Lower lobe of right lung (tissue), 2 donors: ENCODE data around the gene OVOL2. TPM values are rescaled to one million over a fixed set of nuclear protein-coding genes. Genes with fewer than 3 reads are reported as not detected.
"Not testable (repeated sequence)": the region's sequence is repeated elsewhere in the genome, so short reads cannot be mapped to it uniquely, and the experiment has no call there.

Experiments
- ATAC-seq, 2 donors: fragments of 200-7000 bp; cut with Tn5 transposase; one replicate each; pipeline ENCODE4 v1.9.1; 2020 to 2022; ENCODE audit warnings: mild to moderate bottlenecking in 2 of 2, moderate library complexity in 2 of 2
- DNase-seq: peaks from one replicate; pipeline ENCODE4 v3.0.0-alpha.2; 2020
- H3K27ac ChIP-seq: fragments of 200-600 bp; one replicate; pipeline ENCODE4 v1.8.0; 2022
- H3K27me3 ChIP-seq: fragments of 200-600 bp; one replicate; pipeline ENCODE4 v1.8.0; 2022; ENCODE audit warnings: low read depth
- H3K36me3 ChIP-seq: fragments of 200-600 bp; one replicate; pipeline ENCODE4 v1.8.0; 2022; ENCODE audit warnings: mild to moderate bottlenecking
- H3K4me1 ChIP-seq: fragments of 200-600 bp; one replicate; pipeline ENCODE4 v1.8.0; 2022
- H3K4me3 ChIP-seq: fragments of 200-600 bp; one replicate; pipeline ENCODE4 v1.8.0; 2022; ENCODE audit warnings: mild to moderate bottlenecking
- H3K9me3 ChIP-seq: fragments of 200-600 bp; one replicate; pipeline ENCODE4 v1.8.0; 2022
- intact Hi-C: fragments of 100-400 bp; cut with DNase I; formaldehyde crosslinking; loops from one replicate; pipeline ENCODE4 v1.11.0; 2022
- total RNA-seq: library from RNA; stranded (reverse); fragmentation: NEBNext Ultra II Directional; extraction: Animal tissue kit (Norgen Biotek cat#: 25700); gene quantifications from one replicate; pipeline ENCODE4 v1.2.1, GENCODE V29; 2021
- TF ChIP-seq, protein P1 (sequence below): fragments of 200-600 bp; IDR thresholded peaks from one replicate; pipeline ENCODE4 v1.8.0; 2022; ENCODE audit warnings: antibody characterized with exemption, mild to moderate bottlenecking
- donor health status: DM: no; HTN: yes; CAD: no; lungs with severe emphysema.

The OVOL2 gene
- total RNA-seq, 1 donor from 2014 or later: 8.6 TPM

DNA sequence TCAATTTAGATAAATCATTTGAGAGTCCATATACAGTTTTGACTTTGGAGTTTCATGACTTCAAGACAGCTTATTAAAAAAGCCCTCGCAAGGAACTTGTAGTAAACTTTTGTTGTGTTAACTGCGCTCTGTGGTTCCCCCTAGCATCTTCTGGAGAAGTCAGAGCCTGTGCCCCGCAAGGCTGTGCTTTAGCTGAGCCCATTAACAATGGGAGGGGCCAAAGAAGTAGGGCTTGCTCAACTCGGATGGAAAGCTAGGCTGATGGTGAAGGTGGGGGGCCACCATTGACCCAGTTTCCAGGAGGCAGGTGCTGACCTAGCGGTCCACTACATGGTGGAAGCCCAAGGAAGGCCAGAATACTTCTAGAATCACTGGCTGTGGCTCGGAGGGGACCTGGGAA is 29.3 kb upstream of the OVOL2 start:
- DNase-seq (no peak), ATAC-seq (no peak)
- no peak overlapping the region for H3K4me3 ChIP-seq
- no peaks in the 10 kb centered on the region for H3K27me3 ChIP-seq
- no peaks in the 10 kb centered on the region for H3K9me3 ChIP-seq
- no peaks in the 10 kb centered on the region for H3K36me3 ChIP-seq
- no peaks in the 10 kb centered on the region for H3K4me1 ChIP-seq
- no peak overlapping the region for H3K27ac ChIP-seq
- intact Hi-C loops: no loop called here
- TF ChIP-seq, protein P1, sequence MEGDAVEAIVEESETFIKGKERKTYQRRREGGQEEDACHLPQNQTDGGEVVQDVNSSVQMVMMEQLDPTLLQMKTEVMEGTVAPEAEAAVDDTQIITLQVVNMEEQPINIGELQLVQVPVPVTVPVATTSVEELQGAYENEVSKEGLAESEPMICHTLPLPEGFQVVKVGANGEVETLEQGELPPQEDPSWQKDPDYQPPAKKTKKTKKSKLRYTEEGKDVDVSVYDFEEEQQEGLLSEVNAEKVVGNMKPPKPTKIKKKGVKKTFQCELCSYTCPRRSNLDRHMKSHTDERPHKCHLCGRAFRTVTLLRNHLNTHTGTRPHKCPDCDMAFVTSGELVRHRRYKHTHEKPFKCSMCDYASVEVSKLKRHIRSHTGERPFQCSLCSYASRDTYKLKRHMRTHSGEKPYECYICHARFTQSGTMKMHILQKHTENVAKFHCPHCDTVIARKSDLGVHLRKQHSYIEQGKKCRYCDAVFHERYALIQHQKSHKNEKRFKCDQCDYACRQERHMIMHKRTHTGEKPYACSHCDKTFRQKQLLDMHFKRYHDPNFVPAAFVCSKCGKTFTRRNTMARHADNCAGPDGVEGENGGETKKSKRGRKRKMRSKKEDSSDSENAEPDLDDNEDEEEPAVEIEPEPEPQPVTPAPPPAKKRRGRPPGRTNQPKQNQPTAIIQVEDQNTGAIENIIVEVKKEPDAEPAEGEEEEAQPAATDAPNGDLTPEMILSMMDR: no peak

DNA sequence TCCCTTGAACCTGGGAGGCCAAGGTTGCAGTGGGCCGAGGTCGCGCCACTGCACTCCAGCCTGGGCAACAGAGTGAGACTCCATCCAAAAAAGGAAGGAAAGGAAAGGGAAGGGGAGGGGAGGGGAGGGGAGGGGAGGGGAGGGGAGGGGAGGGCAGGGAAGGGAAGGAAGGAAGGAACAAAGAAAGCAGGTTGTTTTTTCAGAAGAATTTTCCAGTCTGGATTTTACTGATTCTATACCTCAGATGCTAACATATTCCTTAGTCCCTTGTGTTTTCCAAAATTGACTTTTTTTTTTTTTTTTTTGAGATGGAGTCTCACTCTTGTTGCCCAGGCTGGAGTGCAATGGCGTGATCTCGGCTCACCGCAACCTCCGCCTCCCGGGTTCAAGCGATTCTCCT is 23.1 kb upstream of the OVOL2 start:
- H3K27me3 ChIP-seq, H3K9me3 ChIP-seq, H3K27ac ChIP-seq, DNase-seq, H3K4me1 ChIP-seq, H3K4me3 ChIP-seq, ATAC-seq, intact Hi-C loops, H3K36me3 ChIP-seq: not testable (repeated sequence)

DNA sequence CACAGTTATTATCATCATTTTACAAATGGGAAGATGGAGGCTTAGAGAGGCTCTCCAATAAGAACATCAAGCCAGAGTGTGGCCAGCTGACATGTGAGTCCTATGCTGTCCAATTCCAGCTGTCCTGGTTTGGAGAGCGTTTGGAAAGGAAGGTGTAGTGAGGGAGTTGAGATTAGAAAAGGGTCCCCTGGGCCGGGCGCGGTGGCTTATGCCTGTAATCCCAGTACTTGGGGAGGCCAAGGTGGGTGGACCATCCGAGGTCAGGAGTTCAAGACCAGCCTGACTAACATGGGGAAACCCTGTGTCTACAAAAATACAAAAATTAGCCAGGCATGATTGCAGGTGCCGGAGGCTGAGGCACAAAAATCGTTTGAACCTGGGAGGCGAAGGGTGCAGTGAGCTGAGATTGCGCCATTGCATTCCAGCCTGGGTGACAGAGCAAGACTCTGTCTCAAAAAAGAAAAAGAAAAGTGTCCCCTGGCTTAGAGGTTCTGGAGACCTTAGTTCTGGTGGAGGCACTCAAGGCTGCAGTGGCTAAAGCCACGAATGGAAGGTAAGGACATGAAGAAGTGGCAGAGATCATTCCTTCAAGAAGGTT is 22.1 kb upstream of the OVOL2 start:
- DNase-seq: no peak
- Histone ChIP-seq H3K4me3 (no peak overlapping the region), H3K27me3 (no peaks in the 10 kb centered on the region), H3K4me1 (no peaks in the 10 kb centered on the region), H3K9me3 (no peaks in the 10 kb centered on the region), H3K36me3 (no peaks in the 10 kb centered on the region), H3K27ac (no peak overlapping the region)
- intact Hi-C loops: no loop called here
- ATAC-seq: no peak
- TF ChIP-seq, protein P1: no peak

DNA sequence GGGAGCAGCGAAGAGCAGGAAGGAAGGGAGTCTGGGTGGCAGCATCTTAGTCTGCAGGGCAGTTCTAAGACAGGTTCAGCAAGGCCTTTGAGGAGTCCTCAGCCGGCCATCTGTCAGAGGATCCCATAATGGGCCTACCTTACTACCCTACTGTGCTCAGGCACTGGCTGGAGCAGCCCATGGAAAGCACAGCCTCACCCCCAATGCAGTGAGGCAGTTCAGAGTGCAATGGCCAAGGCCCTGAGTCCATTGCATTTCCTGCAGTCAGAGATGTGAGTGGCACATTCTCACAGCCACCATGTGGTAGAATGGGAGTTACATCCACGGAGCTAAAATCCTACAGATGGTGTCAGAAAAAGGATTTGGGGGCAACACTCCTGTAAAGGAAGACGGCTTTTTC is 19.4 kb upstream of the OVOL2 start:
- H3K4me1 ChIP-seq: no peaks in the 10 kb centered on the region
- DNase-seq: no peak
- no peak for ATAC-seq
- intact Hi-C loops: no loop called here
- no peaks in the 10 kb centered on the region for H3K9me3 ChIP-seq
- TF ChIP-seq, protein P1: no peak
- no peaks in the 10 kb centered on the region for H3K36me3 ChIP-seq
- H3K4me3 ChIP-seq: no peak overlapping the region
- no peak overlapping the region for H3K27ac ChIP-seq
- no peaks in the 10 kb centered on the region for H3K27me3 ChIP-seq

DNA sequence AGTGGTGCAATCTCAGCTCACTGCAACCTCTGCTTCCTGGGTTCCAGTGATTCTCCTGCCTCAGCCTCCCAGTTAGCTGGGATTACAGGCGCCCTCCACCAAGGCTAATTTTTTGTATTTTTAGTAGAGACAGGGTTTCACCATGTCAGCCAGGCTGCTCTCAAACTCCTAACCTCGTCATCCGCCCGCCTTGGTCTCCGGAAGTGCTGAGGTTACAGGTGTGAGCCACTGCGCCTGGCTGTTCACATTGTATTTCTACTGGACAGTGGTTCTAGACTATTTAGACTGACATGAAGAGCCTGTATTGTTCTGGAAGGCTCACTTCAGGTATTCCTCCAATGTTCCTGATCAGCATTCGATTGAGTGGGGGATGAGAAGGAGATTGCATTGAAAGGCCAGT is 14.8 kb upstream of the OVOL2 start:
- TF ChIP-seq, protein P1: no peak
- Histone ChIP-seq H3K9me3 (no peaks in the 10 kb centered on the region), H3K27ac (no peak overlapping the region), H3K4me3 (no peak overlapping the region), H3K4me1 (no peaks in the 10 kb centered on the region), H3K36me3 (no peaks in the 10 kb centered on the region), H3K27me3 (no peaks in the 10 kb centered on the region)
- ATAC-seq: no peak
- intact Hi-C loops: no loop called here
- no peak for DNase-seq

DNA sequence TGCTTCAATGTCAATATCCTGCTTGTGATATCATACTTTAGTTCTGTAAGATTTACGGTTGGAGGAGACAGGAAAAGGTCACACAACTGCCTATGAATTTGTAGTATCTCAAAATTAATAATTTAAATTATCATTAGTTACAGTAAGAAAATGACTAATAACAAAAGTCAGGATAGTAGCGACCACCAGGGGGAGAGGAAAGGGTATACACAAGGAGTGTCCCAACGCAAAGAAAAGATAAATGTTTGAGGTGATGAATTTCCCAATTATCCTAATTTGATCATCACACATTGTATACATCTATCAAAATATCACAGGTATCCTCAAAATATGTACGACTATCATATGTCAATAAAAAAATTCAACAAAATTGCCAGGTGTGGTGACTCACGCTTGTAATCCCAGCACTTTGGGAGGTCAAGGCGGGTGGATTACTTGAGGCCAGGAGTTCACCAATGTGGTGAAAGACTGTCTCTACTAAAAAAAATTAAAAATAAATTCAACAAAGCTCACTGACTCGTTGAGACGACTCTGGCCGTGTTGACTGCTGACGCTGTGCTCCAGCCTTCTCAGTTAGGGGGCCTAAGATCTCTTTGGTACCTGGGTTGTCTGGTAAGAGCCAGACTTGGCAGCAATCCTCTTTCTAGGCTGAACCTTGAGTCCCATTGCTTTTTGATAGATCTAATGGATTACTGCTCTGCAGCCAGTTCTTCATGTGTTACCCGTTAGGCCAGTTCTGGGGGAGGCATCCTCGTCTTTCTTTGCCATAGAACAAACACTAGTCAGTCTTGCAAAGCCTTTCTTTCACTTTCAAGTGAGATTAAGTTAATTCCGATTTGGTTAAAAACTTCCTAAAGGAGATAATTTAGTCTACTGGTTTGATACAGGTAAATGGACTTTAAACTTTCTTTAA is 9.0 kb upstream of the OVOL2 start:
- Histone ChIP-seq H3K4me1 (no peaks in the 10 kb centered on the region), H3K36me3 (no peaks in the 10 kb centered on the region), H3K27ac (no peak overlapping the region), H3K9me3 (no peaks in the 10 kb centered on the region), H3K27me3 (peaks cover 5% of the 10 kb centered on the region), H3K4me3 (no peak overlapping the region)
- TF ChIP-seq, protein P1: no peak
- no peak for ATAC-seq
- DNase-seq: no peak
- intact Hi-C loops: no loop called here
